ENCODE data around the gene CD40.
"Not testable (repeated sequence)": the region's sequence is repeated elsewhere in the genome, so short reads cannot be mapped to it uniquely, and the experiment has no call there.

The CD40 gene

GRCh38 chr20:46099491-46100287 lies 18.4 kb upstream of the CD40 start:
- DNase-seq, result no peak

GRCh38 chr20:46100444-46100843 lies 17.7 kb upstream of the CD40 start:
- DNase-seq, result not testable (repeated sequence)

GRCh38 chr20:46100988-46101387 lies 17.1 kb upstream of the CD40 start:
- no peak for DNase-seq

- no peak for DNase-seq
Observed at GRCh38 chr20:46101957-46102356, 16.2 kb upstream of the CD40 start.

GRCh38 chr20:46102940-46103339 lies 15.2 kb upstream of the CD40 start:
- DNase-seq, result no peak

GRCh38 chr20:46104262-46104661 lies 13.9 kb upstream of the CD40 start:
- no peak for DNase-seq

- no peak for DNase-seq
Observed at GRCh38 chr20:46107061-46107460, 11.1 kb upstream of the CD40 start.

- no peak for DNase-seq
Observed at GRCh38 chr20:46108435-46108841, 9.7 kb upstream of the CD40 start.

GRCh38 chr20:46108976-46109375 lies 9.1 kb upstream of the CD40 start:
- no peak for DNase-seq

- DNase-seq, result no peak
Observed at GRCh38 chr20:46111028-46111835, 6.9 kb upstream of the CD40 start.

GRCh38 chr20:46111836-46112212 lies 6.3 kb upstream of the CD40 start:
- no peak for DNase-seq

- DNase-seq, result no peak
Observed at GRCh38 chr20:46112430-46113112, 5.5 kb upstream of the CD40 start.

- no peak for DNase-seq
Observed at GRCh38 chr20:46113113-46113470, 5.0 kb upstream of the CD40 start.

- DNase-seq, result no peak
Observed at GRCh38 chr20:46114449-46114848, 3.7 kb upstream of the CD40 start.

- DNase-seq, result no peak
Observed at GRCh38 chr20:46118481-46119020, 437 bp downstream of the CD40 start.

- DNase-seq, result no peak
Observed at GRCh38 chr20:46119028-46119546, 973 bp downstream of the CD40 start.

- no peak for DNase-seq
Observed at GRCh38 chr20:46119547-46119946, 1.4 kb downstream of the CD40 start.

- DNase-seq, result no peak
Observed at GRCh38 chr20:46120136-46120535, 2.0 kb downstream of the CD40 start.

GRCh38 chr20:46121184-46121930 lies 3.2 kb downstream of the CD40 start:
- no peak for DNase-seq

GRCh38 chr20:46122071-46122470 lies 4.0 kb downstream of the CD40 start:
- no peak for DNase-seq

GRCh38 chr20:46122516-46123481 lies 4.7 kb downstream of the CD40 start:
- no peak for DNase-seq

All from effector CD4-positive, alpha-beta T cell (primary cell).